Kidney capillary endothelial cell (primary cell): ENCODE data around the gene DMKN.

Source experiments
- DNase-seq: peaks from one replicate; pipeline ENCODE4 v3.0.0-alpha.2; 2018; ENCODE audit warnings: low spot score

DMKN gene

GRCh38 chr19:35525873-35526272 lies 12.4 kb upstream of the DMKN start:
- DNase-seq = no peak

GRCh38 chr19:35524181-35524837 lies 10.9 kb upstream of the DMKN start:
- DNase-seq = no peak

DNA sequence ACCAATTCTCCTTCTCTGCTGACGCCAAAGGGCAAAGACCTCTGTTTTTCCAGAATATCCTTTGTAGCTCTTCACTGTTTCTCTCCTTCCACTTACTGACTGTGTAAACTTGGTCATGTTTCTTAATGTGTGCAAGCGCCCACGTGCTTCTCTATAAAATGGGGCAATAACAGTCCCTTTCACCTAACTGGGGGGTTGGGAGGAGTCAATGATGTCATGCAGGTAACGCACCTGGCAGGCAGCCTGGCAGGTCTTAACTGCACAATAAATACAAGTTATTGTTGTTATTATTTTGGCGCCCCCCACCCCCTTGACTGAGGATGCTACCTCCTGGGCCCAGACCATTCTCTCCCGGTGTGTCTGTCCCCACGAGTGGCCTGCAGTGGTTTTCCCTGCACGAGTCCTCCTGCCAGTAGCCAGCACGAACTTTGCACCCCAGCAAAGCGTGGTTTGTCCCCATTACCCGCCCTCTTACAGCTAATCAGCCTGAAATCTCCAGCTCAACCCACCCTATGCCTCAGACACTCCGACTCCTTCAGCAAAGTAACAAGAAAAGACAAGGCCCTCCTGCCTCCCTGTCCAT lies 9.4 kb upstream of the DMKN start:
- DNase-seq = no peak

DNA sequence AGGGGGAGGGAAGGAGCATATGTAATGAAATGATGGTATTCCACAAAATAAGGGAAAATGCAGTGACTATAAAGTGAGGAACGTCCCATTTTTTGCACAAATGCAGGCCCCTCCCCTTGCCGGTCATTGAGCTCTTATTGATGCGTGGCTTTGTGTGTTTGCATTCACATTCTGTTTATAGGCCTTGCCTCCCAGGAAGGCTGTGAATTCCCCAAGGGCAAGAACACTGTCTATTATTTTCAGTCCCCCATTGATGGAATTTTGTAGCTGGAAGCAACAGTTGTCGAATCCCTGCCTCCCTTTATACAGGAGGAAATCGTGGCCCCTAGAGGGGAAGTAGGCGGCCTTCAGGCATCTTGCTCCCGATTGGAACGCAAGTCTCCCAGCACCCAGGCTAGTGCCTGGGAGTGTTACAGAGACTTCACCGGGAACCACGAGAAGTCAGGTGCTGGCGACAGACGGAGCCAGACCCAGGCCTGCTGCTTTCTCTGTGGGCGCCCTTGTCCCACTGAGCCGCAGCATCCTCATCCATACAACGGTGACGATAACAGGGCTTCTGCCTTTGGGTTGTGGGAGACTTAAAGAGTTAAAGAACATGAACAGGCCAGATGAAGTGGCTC lies 7.8 kb upstream of the DMKN start:
- DNase-seq = no peak

- no peak for DNase-seq
Observed at GRCh38 chr19:35519291-35519690, 5.8 kb upstream of the DMKN start.

DNA sequence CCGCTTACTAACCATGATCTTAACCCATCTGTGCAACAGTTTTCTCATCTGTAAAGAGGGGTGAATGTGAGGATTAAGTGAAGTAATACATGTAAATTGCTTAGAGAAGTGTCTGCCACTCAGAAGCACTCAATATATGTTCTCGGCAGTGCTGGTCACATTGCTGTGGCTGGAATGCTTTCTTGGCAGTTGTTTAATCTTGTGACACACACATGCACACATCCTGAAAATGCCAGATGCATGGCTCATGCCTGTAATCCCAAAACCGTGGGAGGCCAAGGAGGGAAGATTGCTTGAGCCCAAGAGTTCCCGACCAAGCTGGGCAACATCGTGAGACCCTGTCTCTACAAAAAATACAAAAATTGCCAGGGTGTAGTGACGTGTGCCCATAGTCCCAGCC lies 4.9 kb upstream of the DMKN start:
- DNase-seq = peak; percentile 23

DNA sequence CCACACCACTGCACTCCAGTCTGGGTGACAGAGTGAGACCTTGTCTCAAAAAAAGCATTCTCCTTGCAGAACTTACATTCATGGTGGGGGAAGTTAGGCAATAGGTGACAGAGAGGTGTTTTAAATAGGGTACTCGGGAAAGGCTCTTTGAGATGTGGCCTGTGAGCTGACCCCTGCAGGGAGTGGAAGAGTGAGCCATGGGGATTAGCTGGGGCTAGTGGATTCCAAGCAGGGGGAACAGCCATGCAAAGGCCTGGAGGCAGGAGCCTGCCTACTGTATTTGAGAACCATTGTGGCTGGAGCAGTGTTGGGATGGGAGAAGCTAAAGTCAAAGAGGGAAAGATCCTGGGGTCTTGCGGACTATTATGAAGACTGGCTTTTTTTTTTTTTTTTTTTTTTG lies 3.9 kb upstream of the DMKN start:
- DNase-seq = no peak

- no peak for DNase-seq
Observed at GRCh38 chr19:35516310-35516709, 2.9 kb upstream of the DMKN start.

GRCh38 chr19:35514282-35514809 lies 897 bp upstream of the DMKN start:
- no peak for DNase-seq

DNA sequence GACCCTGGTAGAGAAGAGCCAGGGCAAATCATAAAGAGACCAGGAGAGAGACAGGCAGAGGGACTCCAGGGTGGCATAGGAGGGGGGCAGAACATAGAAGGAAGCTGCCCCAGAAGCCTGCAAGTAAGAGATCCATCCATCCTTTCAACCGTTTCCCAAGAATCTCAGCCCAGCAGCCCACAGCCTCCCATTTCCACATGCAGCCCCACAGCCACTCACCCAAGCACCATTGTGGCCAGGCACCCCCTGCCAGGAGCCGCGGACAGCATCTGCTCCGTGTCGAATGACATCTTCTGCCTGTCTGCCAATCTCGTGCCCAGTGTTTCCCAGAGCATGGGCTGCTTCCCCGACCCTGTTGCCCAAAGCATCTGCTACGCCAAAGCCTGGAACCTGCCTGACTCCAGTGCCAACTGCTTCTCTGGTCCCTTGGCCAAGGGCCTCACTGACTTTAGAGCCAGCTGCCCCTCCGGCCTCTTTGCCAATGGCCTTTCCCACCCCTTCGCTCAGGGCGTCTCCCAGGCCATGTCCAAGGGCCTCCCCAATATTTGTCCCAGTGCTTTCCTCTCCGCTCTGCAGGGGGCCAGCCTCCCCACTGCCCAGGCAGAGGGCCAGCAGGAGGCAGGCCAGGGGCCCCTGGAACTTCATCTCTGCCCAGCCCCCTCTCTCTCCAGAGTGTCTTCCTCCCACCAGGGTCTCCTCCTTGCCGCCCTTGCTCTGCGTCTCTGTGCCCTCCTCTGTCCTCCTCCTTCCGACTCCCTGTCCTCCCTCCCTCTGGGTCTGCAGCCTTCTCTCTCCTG lies 420 bp downstream of the DMKN start:
- no peak for DNase-seq

- no peak for DNase-seq
Observed at GRCh38 chr19:35511337-35511736, 2.1 kb downstream of the DMKN start.

DNA sequence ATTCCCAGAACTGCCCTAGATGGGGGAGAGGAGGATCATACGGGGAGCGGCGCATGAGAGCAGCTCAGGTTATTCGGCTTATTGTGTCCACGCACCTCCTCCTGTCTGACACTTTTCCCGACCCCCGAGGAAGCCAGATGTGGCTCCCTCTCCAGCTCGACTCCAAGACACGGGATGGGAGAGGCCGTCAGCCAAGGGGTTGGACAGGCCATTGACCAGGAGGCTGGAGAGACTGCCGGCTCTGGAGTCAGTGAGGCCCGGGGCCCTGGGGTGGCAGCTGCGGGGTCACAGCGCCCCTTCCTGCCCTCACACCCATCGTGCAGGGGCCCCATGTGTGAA lies 2.9 kb downstream of the DMKN start:
- DNase-seq = no peak

DNA sequence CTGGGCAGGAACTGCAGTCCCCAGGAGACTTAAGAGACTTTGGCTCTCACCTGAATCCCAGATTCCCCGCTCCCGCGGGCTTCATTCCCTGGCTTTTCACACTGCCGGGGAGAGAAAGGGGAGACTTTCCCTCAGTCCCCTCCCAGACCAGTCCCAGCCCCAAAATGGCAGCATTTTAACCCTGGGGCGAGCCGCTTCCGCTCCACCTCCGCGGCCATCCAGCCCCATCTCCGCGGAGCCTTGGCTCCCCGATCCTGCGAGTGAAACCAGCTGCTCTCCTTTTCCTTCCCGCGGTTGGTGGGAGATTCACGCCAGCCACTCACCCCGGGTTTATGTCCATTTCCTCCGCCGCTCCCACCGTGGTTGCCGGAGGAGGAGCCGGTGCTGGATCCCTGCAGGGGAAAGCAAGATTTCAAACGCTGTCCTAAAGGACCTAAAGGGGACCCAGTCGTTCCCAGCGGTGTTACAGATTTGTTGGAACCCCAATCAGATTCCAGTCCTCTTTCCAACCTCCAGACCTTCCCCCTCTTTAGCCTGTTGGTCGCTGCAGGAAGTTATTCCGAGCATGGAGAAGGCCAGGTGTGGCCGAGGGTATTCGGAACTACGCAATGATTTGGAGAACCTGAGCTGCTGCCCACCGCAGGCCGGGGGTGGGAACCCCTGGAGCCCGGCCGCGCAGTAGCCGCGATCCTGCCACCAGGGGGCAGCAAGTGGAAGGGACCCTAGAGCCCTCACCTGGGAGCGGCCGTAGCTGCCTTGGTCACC lies 3.4 kb downstream of the DMKN start:
- no peak for DNase-seq

DNA sequence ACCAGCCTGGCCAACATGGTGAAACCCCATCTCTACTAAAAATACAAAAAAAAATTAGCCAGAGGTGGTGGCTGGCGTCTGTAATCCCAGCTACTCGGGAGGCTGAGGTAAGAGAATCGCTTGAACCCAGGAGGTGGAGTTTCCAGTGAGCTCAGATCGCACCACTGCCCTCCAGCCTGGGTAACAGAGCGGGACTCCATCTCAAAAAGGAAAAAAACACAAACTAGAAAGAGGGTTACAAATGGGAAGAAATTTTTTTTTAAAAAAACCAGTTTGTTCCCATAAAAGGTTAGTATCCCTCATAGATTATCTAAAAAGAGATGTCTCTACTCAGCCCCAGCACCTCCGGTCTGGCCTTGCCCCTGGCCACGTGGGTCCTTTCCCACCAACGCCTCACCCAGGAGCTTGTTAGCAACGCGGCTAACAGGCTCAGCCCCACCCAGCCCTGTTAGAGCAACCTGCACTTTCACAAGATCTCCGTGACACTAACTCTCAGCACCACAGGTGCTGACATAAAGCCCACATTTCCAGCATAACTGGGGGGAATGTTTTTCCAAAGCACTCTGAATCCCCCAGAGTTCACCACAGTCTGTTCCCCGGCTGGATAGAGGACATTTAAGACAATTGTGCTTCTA lies 4.3 kb downstream of the DMKN start:
- no peak for DNase-seq

DNA sequence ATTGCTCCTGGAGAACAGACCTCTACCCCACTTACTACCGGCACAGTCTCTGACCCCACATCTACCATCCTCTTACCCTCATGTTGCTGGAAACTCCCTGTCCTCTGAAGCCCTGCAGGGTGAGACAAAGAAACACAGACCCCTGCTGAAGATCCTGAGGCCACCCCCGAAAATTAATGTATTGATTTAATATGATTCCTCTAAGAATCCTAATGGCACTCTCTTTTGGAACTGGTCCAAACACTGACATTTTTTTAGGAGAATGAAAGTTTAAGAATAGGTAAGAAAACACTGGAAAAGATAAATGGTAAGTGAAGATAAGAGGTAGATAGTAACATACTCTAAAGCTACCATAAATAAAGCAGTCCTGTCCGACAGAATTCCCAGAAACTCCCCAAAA lies 5.3 kb downstream of the DMKN start:
- DNase-seq = no peak

GRCh38 chr19:35507561-35507960 lies 5.9 kb downstream of the DMKN start:
- no peak for DNase-seq

GRCh38 chr19:35506011-35506410 lies 7.4 kb downstream of the DMKN start:
- DNase-seq = no peak

DNA sequence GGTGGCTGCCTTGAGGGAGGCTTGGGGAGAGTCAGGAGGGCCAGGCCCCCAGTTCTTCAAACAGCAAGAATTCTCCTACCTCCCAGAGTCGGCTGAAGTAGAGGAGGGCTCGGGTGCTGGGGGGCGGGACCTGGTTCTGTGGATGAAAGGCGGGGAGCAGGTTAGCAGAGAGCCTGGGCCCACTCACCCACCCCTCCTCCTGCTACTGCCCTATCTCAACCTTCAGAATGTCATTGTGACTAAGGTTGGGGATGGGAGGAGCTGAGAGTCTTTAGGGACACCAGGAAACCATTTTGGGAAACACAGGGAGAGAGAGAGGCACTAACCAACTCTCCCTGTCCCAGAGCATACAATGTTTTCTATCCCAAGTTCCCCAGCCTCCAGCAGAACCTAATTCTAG lies 10.7 kb downstream of the DMKN start:
- DNase-seq = no peak

- no peak for DNase-seq
Observed at GRCh38 chr19:35501684-35502083, 11.8 kb downstream of the DMKN start.

- DNase-seq = no peak
Observed at GRCh38 chr19:35500611-35501010, 12.8 kb downstream of the DMKN start.

- DNase-seq = no peak
Observed at GRCh38 chr19:35498984-35499527, 14.4 kb downstream of the DMKN start.
